Measurements from ENCODE around the gene CCT6B. TPM values are rescaled to one million over a fixed set of nuclear protein-coding genes. Genes with fewer than 3 reads are reported as not detected.

Gene CCT6B
- total RNA-seq, 2 experiments from 2014 or later: 1.4 to 1.8 TPM

GRCh38 chr17:34997355-34997862 lies 36.1 kb upstream of the CCT6B start:
- POLR2A ChIA-PET: interaction anchor here (0.6 to 6.3 kb wide), 5 partner anchors 32 to 126 kb away, joined by 4 to 33 read pairs (median 6); partner anchors contain the start of gene RAD51D
- intact Hi-C loops (cut with micrococcal nuclease): loop anchor here (5.0 kb wide), 2 partner anchors 105 to 125 kb away; partner anchors contain the start of gene FNDC8
- peaks cover 35% of the 10 kb centered on the region for H3K36me3 Mint-ChIP-seq (ENCODE audit: low read depth)

GRCh38 chr17:34996422-34997285 lies 35.4 kb upstream of the CCT6B start:
- Mint-ChIP-seq H3K9me3 (no peaks in the 10 kb centered on the region), H3K27ac (no peak overlapping the region), H3K4me3 (no peak overlapping the region), H3K27me3 (no peaks in the 10 kb centered on the region), H3K36me3 (ENCODE audit: low read depth) (peaks cover 32% of the 10 kb centered on the region), H3K4me1 (ENCODE audit: low read depth) (peaks cover 5% of the 10 kb centered on the region)
- POLR2A ChIA-PET: interaction anchor here (1.0 to 6.3 kb wide), 3 partner anchors 93 to 127 kb away, joined by 6 to 33 read pairs (median 7); partner anchors contain the start of gene RAD51D
- DNase-seq (no peak), ATAC-seq (no peak)
- CTCF ChIA-PET: interaction anchor here (1.1 to 5.6 kb wide), 9 partner anchors 10 to 122 kb away, joined by 3 to 59 read pairs (median 4); partner anchors contain the start of genes RAD51D and RFFL
- no peak for TF ChIP-seq CTCF (IDR thresholded peaks at IDR 0.05)
- intact Hi-C loops (cut with micrococcal nuclease): loop anchor here (5.0 kb wide), 2 partner anchors 106 to 126 kb away; partner anchors contain the start of gene FNDC8

More at GRCh38 chr17:34997355-34997862, 36.1 kb upstream of the CCT6B start:
- ATAC-seq (no peak), DNase-seq (no peak)
- no peak for TF ChIP-seq CTCF (IDR thresholded peaks at IDR 0.05)
- H3K9me3 Mint-ChIP-seq: no peaks in the 10 kb centered on the region
- no peaks in the 10 kb centered on the region for H3K27me3 Mint-ChIP-seq
- H3K4me1 Mint-ChIP-seq (ENCODE audit: low read depth): peaks cover 5% of the 10 kb centered on the region
- CTCF ChIA-PET: interaction anchor here (1.1 to 5.6 kb wide), 9 partner anchors 10 to 122 kb away, joined by 3 to 59 read pairs (median 4); partner anchors contain the start of genes RAD51D and RFFL
- H3K4me3 Mint-ChIP-seq: no peak overlapping the region
- no peak overlapping the region for H3K27ac Mint-ChIP-seq

GRCh38 chr17:34993031-34993430 lies 31.8 kb upstream of the CCT6B start:
- POLR2A ChIA-PET: no interaction called here
- Mint-ChIP-seq H3K4me1 (ENCODE audit: low read depth) (peaks cover 5% of the 10 kb centered on the region), H3K36me3 (ENCODE audit: low read depth) (peaks cover 39% of the 10 kb centered on the region), H3K9me3 (no peaks in the 10 kb centered on the region), H3K4me3 (no peak overlapping the region), H3K27ac (no peak overlapping the region), H3K27me3 (no peaks in the 10 kb centered on the region)
- intact Hi-C loops (cut with micrococcal nuclease): no loop called here
- no peak for TF ChIP-seq CTCF (IDR thresholded peaks at IDR 0.05)
- DNase-seq: no peak
- ATAC-seq: no peak
- CTCF ChIA-PET: interaction anchor here (1.6 to 3.1 kb wide), 3 partner anchors 21 to 126 kb away, joined by 3 to 15 read pairs (median 10); partner anchors contain the start of gene RAD51D

- H3K9me3 Mint-ChIP-seq: no peaks in the 10 kb centered on the region
- ATAC-seq (no peak), DNase-seq (no peak)
- peaks cover 3% of the 10 kb centered on the region for H3K4me1 Mint-ChIP-seq (ENCODE audit: low read depth)
- intact Hi-C loops (cut with micrococcal nuclease): no loop called here
- no peak for TF ChIP-seq CTCF (IDR thresholded peaks at IDR 0.05)
- POLR2A ChIA-PET: interaction anchor here (1.1 to 2.9 kb wide), 6 partner anchors 10 to 127 kb away, joined by 3 to 22 read pairs (median 6); partner anchors contain the start of genes CCT6B, LIG3 and ZNF830
- no peaks in the 10 kb centered on the region for H3K27me3 Mint-ChIP-seq
- CTCF ChIA-PET: interaction anchor here (0.9 to 2.3 kb wide), 6 partner anchors 9 to 127 kb away, joined by 3 to 19 read pairs (median 4); partner anchors contain the start of gene RAD51D
- H3K4me3 Mint-ChIP-seq: no peak overlapping the region
- H3K36me3 Mint-ChIP-seq (ENCODE audit: low read depth): peaks cover 44% of the 10 kb centered on the region
- H3K27ac Mint-ChIP-seq: peak overlapping the region; percentile 60
These were observed 30.3 kb upstream of the CCT6B start for GRCh38 chr17:34991606-34992005.
